ENCODE measurements around the gene DLK1.

The DLK1 gene

DNA sequence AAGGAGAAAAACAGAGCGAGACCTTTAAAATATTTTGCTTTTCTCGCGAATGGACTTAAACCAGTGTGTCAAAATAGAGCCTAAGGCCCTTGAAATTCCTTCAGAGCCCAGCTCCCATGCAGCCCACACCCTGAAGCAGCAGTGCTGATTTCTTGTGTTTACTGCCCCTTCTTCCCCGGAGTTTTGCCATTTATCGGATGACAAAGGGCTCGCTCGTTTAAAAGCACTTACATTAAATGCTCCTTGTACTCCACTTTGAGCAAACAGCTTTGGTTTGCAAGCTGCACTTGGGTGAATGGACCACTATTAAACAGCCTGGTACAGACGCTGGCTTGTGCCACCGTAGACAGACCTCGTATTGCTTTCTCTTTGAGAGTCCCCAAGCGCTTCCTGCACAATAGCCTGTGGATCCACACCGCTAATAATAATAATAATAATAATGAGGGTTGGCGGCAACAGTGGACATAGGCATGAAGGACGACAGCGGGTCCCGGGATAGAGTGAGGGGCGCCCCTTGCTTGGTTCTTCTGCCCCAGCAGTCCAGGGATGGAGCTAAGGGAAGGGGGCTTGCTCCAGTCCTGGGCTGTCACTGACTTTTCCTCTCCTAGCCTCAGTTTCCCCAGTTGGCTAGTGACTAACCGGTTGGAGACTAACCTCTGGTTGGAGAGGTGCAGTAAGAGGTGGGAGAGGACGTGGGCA is 6.6 kb downstream of the DLK1 start:
- TF ChIP-seq, protein P1, sequence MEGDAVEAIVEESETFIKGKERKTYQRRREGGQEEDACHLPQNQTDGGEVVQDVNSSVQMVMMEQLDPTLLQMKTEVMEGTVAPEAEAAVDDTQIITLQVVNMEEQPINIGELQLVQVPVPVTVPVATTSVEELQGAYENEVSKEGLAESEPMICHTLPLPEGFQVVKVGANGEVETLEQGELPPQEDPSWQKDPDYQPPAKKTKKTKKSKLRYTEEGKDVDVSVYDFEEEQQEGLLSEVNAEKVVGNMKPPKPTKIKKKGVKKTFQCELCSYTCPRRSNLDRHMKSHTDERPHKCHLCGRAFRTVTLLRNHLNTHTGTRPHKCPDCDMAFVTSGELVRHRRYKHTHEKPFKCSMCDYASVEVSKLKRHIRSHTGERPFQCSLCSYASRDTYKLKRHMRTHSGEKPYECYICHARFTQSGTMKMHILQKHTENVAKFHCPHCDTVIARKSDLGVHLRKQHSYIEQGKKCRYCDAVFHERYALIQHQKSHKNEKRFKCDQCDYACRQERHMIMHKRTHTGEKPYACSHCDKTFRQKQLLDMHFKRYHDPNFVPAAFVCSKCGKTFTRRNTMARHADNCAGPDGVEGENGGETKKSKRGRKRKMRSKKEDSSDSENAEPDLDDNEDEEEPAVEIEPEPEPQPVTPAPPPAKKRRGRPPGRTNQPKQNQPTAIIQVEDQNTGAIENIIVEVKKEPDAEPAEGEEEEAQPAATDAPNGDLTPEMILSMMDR (IDR thresholded peaks at IDR 0.05; ENCODE audit: low read depth, low read length) = no peak
- no peak for DNase-seq (ENCODE audit: extremely low read depth, low read depth)

DNA sequence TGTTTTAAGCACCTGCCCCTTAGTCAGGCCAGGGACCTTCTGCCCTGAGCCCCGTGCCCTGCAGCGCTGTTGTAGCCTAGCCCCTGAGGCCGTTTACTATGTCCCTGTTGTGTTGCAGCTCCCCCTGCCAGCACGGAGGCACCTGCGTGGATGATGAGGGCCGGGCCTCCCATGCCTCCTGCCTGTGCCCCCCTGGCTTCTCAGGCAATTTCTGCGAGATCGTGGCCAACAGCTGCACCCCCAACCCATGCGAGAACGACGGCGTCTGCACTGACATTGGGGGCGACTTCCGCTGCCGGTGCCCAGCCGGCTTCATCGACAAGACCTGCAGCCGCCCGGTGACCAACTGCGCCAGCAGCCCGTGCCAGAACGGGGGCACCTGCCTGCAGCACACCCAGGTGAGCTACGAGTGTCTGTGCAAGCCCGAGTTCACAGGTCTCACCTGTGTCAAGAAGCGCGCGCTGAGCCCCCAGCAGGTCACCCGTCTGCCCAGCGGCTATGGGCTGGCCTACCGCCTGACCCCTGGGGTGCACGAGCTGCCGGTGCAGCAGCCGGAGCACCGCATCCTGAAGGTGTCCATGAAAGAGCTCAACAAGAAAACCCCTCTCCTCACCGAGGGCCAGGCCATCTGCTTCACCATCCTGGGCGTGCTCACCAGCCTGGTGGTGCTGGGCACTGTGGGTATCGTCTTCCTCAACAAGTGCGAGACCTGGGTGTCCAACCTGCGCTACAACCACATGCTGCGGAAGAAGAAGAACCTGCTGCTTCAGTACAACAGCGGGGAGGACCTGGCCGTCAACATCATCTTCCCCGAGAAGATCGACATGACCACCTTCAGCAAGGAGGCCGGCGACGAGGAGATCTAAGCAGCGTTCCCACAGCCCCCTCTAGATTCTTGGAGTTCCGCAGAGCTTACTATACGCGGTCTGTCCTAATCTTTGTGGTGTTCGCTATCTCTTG is 7.6 kb downstream of the DLK1 start:
- DNase-seq (ENCODE audit: extremely low read depth, low read depth) = no peak
- TF ChIP-seq, protein P1 (IDR thresholded peaks at IDR 0.05; ENCODE audit: low read depth, low read length) = no peak

DNA sequence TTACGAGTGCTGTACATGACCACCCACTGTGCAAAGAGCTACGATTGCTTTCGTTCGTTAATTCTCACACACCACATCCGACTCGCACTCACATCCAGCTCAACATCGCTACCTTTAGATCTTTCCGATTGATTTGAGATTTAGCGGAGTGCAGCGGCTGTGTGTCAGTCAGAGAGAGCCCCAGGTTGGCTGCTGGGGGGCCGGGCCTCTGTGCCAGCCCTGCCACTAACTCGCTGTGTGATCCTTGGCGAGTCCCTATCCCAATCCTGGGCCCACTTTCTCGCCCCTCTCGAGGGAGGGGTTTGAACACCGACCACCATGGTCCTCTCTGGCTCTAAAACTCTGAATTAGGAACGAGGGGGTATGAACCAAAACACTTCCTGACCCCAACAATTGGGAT is 8.6 kb downstream of the DLK1 start:
- TF ChIP-seq, protein P1 (IDR thresholded peaks at IDR 0.05; ENCODE audit: low read depth, low read length) = no peak
- no peak for DNase-seq (ENCODE audit: extremely low read depth, low read depth)

DNA sequence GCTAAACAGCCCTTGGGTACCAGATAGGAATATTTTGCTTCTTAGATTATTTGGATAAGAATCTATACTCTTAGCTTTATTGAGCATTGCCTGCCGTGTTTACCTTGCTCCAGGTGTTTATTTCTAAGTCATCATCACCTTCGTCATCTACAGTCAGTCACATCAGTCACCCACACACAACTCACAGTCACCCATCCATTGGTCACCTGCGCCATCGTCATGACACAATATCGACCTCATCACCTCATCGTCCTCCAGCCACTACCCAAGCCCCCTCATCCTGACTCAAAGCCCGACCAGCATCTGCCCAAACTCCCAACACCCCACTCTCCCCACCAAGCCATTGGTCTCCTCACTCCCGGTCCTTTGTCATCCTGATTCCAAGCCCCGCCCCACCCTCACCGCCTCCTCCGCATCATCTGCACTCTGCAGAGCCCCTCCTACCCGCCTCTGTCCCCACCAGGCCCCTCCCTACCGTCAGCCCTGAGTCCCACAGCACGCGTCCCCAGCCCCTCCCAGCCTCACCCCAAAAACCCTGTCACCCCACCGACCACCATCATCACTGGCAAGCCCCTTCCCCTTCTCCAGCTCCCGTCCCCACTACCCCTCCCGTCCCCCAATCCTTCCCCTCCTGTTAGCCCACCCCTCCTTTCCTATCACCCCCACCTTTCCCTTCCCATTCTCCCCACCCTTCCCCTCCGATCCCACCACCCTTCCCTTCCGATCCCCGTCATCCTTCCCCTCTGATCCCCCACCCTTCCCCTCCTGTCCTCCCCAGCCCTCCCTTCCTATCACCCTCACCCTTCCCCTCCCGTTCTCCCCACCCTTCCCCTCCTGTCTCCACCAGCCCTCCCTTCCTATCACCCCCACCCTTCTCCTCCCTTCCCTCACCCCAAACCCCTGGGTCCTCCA is 9.8 kb downstream of the DLK1 start:
- DNase-seq (ENCODE audit: extremely low read depth, low read depth) = no peak
- TF ChIP-seq, protein P1 (IDR thresholded peaks at IDR 0.05; ENCODE audit: low read depth, low read length) = no peak

DNA sequence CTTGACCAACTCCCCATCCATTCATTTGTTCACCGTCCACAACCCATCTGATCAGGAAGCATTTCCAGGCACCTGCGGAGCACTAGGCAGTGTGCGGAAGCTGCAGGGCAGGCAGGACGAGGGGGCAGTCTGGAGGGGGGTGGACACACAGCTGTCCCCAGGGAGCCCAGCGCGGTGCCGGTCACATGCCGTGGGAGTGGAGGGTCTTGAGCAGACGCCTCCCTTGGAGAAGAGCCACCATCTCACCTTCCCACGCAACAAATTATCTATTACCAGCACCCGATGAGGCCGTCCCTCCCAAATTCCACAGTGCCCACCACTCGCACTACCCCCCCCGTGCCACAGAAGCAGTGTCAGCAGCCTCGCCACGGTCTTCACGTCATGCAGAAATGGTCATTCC is 10.8 kb downstream of the DLK1 start:
- no peak for DNase-seq (ENCODE audit: extremely low read depth, low read depth)
- TF ChIP-seq, protein P1 (IDR thresholded peaks at IDR 0.05; ENCODE audit: low read depth, low read length) = no peak

DNA sequence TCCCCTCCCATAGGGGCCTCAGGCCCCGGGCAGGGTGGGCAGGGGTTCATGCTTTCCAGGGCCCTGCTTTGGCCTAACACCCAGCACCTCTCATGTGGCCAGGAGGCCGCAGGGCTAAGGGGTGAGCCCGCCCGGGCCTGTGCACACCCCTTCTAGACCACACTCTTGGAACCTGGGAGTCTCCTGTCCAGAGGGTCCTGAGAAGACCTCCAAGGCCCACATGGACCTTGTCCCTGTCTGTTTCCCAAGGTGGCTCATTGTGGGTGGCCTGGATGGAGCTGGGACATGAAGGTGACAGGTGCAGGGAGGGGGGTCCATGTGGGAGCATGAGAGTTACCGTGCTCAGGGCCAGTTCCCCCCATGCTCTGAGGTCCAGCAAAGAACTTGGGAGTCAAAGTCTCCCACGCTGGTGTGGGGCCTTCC is 11.6 kb downstream of the DLK1 start:
- TF ChIP-seq, protein P1 (IDR thresholded peaks at IDR 0.05; ENCODE audit: low read depth, low read length) = no peak
- no peak for DNase-seq (ENCODE audit: extremely low read depth, low read depth)
